HG03354 (cell line): ENCODE results near the gene KIAA1210.

Experiments used
- ATAC-seq: cut with Tn5 transposase; IDR thresholded peaks from one replicate; pipeline ENCODE4 v1.9.1; 2021; ENCODE audit warnings: mild to moderate bottlenecking; ENCODE audit not compliant: unreplicated experiment, poor library complexity, severe bottlenecking

KIAA1210 gene

DNA sequence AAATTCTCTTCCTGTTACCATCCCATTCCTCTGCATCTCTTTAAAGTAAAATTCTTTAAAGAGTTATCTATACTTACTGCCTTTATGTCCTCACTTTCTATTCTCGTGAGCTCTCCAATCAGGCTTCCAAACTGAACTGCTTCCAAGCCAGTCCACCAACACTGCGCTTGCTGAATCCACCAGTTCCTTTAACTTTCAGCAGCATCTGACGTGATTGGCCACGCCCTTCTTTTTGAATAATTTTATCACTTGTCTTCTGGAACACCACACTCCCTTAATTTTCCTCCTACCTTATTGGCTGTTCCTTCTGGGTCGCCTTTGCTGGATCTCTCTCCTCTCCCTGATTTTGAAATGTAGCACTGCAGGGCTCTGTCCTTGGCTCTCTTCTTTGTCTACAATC, at the start of gene KIAA1210:
Gene KIAA1210 (minus strand): TSS at position 163 of the 400 bp plus-strand sequence. CDS start 4,170 bp downstream, outside the sequence.
- ATAC-seq: no peak

DNA sequence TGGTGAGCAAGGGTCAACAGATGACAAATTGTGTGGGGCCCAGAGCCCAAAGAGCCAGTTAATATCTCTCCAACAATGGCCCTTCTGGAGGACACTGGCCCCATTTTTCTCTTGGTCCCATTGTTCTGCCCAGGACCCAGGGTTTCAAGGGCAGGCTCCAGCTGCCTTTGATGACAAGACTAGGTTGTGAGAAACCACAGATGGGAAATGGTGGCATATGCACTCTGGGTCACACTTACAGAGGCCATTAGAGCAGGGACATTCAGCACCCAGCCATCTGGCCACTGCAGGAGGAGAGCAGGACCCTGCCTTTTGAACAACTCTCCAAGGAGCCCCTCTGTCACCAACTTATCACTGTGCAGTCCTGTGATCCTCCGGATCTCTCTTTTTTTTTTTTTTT, 49.7 kb upstream of the KIAA1210 start:
- no peak for ATAC-seq

DNA sequence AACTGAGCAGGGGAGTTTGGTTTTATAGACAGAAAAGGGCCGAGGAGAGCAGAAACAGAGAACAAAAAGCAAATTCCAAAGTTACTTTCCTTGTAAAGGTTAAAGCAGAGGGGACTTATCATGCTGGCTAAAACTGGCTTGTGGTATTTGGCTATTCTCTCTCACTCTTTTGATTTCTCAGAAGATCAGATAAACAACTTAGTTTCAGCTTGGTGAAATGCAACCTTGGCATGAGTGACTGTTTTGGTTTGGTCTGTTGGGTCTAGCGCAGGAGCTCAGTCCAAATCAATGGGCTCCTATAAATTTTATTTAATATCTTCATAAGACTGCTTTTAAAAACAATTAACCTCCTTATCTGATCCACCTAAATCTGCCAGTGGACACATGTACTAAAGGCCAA, 47.3 kb upstream of the KIAA1210 start:
- no peak for ATAC-seq

DNA sequence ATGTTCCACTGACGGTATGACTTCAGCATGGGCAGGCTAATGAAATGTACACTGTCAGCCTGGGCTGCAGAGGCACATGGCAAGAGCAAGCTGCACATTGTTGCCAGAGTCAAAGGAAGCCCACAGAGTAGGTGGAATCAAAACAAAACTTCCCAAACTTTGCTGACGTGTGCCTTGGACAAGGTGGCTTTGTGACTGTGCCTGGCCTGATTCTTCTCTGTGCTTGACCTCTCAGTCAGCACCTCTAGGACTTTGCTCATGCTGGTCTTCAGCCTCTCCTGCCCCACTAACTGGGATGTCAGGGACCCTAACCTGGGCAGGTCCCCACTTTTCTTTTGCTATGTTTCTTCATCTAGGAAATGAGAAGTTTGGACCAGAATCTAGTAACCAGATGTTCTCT, 40.5 kb upstream of the KIAA1210 start:
- ATAC-seq: no peak

DNA sequence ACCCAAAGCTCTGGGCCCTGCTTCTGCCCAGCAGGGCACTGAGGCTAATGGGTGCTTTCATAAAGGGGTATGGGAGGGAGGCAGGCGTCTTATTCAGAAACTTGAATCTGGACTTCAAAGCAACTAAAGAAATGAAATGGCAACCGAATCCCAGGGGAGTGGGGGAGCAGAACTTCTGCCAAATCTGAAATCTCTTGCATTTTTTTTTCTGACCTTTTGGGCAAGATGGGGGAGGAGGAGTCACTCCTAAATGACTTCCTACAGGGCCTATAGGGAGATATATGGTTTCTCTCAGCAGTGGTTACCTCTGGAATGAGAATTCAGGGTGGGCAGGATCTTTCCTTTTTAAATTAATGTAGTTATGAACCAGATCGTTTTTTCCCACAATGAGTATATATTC, 30.6 kb upstream of the KIAA1210 start:
- ATAC-seq: no peak

DNA sequence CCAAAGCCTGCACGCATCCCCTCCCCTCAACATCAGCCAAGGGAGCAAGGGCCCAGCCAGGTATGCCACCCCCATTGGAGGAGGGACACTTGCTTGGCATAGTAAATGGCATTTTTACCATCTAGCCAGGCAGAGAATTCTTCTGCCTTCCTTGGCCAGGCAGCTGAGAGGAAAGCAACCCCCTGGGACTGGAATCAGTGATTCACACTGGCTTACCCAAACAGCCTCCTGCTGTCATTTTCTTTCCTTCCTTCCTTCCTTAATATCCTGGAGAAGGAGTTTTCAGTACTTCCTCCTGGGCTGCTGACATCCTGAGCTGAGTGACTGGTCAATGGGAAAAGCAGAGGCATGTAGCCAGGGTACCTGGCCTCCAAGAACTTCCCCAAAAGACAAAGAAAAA, 28.6 kb upstream of the KIAA1210 start:
- no peak for ATAC-seq

DNA sequence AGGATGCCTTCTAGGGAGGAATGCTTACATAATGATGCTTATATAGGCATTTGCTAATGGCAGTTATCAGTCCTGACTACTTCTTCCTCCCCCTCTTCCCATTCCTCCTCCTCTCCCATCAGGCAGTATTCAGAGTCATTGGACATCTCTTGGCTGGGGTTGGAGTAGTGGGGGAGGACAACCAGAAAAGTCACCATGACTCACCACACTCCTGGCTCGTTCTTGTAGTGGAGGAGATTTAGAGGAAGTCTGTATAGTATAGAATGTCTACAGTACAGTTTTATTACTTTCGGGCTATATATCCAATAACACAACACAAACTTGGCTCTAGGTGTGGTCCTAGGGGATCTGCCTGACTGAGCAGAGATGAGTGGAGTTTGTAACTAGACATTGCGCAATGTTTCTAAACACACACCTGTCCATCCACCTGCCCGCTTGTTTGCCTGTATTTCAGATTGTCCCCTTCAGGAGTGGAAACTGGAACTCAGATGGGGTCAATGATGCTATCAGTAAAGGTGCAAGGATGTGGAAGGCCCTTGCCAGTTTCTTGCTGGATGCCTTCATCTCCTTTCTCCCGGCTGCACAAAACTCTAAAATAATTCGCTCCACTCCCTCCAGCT, 27.9 kb upstream of the KIAA1210 start:
- ATAC-seq: no peak

DNA sequence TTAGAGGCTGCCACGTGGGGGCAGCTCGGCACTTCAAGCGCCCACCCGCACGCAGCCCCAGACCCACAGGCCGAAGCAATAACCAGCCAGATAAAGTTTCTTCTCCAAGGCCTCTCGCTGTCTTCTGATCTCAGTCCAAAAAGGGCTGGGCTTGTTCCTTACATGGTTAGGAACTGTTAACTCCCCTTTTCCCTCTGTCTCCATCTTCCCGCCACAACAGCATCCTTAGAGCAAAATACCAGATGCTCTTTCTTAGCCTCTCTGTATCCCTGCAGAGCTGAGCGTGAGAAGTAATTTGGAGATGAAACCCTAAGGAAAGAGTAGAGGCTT, 23.4 kb upstream of the KIAA1210 start:
- no peak for ATAC-seq

DNA sequence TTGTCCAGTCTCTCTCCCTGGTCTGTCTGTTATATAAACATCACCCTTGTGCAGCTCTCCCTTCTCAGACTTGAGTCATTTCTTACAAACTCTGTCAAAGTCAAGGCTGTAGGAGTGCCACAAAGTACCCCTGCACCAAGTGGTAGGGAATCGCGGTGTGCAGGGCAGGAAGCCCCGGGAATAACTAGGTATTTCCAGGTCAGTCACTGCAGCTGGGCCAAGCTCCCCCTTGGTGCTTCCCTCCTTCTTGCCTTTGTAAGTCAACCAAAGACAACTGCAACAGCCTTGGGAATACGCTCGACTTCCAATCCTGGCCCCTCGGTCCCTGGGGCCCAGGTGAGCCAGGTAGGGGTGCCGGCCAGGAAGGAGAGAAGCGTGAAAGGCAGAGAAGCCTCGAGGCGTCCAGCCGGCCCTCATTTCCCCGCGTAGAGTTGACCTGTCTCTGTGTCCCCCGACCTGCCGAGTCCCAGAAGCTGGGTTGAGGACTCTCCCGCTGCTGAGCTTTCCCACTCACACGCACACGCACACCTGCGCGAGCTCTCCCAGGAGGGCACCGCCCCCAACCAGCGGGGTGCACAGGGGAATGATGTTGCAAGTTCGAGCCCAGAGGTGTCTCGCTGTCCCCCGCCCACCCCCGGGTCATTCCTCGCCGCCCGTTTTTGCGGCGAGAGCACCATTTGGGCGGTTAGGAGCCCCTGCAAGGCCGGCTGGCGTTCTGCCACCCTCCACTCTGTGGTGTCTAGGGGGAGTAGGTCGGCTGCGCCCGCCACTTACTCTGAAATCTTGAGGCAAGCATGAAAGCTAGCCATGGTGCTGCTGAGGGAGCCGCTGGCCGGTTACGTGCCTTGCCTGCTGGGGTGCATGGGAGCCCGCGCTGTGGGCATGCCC, 22.8 kb upstream of the KIAA1210 start:
- ATAC-seq: no peak

DNA sequence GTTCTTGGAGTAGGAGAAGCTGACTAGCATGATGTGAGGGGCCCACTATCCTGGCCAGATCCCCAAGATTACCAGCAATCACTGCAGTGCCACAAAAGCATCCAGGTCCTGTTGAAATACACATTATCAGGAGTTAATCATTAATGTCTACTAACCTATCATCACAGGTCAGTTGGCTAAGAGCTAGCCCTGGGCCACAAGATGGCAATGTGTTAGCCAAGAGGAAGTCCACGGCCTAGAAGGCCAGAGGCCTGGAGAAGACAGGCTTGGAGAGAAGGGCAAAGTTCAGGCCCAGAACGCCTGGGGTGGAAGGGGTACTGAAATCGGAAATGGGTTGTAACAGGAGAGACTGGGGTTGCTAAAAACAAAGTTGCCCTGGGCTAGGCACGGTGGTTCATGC, 19.9 kb upstream of the KIAA1210 start:
- ATAC-seq: no peak

DNA sequence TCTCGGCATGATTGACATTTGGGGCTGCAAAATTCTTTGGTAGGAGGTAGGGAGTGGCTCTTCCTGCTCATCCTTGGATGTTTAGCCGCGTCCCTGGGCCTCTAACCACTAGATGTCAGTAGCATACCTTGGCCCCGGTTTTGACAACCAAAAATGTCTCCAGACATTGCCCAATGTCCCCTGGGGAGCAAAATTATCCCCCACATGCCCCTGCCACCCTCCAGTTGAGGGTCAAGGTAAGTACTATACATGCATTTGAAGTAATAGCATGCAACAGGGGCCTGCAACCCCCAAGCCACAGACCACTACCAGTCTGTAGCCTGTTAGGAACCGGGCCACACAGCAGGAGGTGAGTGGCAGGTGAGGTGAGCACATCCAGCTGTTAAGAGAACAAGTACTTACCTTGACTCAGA, 17.6 kb upstream of the KIAA1210 start:
- ATAC-seq: no peak

DNA sequence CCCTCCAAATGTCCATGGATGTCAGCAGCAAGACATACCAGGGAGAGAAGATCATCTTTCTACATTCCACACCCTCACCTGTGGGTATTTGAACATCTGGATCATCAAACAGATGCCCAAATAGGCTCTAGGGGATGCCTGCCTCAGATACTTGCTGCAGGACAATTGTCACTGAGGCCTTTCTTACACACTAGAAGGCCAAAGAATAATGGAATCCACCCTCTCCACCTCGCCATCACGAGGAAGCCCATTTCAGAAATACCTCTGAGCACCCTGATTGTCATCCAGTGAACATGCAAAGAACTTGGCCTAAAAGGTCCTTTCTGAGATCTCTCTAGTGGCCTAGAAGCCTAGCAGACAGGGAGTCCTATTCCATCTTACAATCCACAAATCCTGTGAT, 6.9 kb upstream of the KIAA1210 start:
- no peak for ATAC-seq

DNA sequence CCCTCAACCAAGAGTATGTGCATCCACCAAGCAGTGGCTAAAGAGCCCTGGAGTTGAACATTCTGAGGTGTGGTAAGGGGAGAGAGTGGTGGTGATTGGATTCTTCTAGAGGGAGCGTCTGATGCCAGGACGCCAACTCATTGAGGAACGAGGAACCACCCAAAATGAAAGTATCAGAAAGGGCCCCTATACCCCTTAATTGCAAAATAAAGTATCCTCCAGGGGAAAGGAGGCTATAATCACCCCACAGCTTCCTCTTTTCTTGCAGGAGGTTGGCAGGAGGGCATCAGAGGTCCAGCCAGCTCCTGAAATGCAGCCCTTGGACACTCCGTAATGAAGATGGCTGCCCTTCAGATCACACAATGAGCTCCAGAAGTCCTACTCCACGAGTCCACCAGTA, 5.3 kb upstream of the KIAA1210 start:
- ATAC-seq: no peak

DNA sequence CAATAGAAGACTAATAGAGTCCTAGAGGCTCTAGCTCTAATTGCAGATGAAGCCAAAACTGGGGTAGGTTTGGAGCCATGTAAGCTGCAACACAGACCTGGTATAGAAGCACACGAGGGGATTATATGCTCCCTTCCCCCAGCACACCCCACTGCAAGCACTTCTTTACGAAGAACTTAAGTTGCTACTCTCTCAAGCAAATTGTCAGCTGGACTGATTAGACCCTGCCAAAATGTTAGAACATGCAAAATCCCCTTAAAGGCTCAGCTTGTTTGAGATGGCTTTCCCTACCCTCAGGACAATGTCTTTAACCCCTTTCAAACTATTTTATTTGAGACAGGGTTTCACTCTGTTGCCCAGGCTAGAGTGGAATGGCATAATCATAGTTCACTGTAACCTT, 4.7 kb upstream of the KIAA1210 start:
- no peak for ATAC-seq

DNA sequence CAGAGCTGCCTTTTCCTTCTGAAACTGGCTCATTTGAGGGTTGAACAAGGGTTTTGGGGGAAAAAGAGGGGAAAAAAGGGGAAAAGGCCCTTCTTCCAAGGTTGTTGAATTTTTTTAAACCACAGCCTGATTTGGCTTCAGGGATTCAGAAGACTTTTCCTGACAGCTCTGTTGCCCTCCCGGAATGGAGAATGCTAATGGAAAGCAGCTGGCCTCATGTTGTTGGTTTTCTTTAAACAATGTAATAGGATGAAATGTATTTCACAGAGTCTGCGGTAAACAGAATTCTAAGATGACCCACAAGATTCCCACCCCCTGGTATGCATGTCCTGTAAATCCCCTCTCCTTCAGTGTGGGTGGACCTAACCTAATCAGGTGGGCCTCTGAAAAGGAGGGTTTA, 3.3 kb upstream of the KIAA1210 start:
- ATAC-seq: no peak

DNA sequence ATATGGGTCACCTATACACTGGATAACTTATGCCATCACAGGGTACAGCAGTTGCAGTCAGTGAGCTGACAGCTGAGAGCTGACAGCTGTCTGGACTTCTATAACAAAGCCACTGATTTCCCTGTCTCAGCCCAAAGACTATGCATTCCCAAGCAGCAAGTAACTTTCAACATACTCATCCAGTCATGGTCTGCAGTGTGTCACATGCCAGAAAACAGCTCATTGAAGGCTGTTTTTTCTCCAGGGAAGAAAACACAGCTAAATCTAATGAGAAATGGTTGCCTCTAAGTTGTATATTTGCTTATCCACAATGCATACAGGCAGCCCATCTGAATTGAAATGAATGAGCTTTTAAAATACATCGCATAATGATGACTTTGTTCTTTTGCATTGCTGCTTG, 6.3 kb downstream of the KIAA1210 start:
- no peak for ATAC-seq

DNA sequence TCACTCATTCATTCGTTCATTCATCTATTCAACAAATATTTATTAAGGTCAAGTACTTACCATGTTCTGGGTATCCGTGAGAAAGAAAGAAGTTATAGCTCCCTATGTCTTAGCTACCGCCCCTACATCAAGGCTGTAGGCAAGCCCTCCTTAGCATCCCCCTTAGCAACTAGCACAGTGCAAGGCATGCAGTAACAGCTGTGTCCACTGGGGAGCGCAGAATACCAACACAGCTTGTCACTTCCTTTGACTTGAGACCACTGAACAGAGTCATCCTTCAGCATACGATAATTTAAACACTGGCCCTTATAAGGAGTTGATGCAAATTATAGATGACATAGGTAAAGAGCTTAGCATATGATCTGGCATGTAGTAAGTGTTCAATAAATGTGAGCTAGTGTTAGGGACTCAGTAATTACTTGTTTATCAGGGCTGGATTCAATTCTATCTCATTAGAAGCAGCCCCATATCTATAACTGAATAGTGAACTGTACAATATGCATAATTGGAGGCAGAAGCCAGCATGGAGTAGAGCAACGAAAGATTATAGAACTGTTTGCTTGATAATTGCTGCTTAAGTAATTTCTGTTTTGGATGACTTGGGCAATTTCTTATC, 8.7 kb downstream of the KIAA1210 start:
- ATAC-seq: peak; percentile 98

DNA sequence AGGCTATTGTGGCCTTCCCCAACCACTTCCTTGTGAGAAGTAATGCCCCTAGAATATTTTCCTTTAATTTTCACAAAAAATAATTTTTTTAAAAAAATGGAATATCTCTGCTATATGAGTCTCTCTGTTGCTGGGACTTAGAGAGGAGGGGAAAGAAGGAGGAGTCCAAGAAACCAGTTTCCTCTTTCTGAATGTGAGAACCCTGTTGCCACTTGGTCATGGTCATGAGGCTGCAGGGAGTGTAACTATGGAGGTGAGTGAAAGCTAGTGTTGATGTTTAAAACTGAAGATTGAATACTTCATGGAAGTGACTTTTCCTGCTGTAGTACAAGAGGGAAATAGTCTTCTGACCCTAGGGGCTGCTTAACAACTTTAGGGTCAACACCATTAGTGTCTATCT, 20.4 kb downstream of the KIAA1210 start:
- no peak for ATAC-seq

DNA sequence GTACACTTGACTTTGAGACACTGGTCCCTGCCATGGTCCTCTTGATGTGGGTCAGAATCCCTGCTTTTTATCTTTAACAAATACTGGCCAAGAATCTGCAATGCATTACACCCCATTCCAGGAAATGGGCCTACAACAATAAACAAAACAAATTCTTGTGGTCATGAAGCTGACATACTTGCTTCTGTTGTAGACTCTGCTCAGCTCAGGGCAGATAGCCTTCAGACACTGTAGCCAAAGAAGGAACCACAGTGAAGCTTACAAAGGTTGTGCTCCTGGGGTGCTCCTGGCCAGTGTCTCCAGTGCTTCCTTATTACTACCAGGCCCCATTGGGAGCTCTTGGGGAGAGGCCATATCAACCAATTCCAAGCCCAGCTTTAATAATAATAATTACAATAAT, 21.8 kb downstream of the KIAA1210 start:
- ATAC-seq: no peak

DNA sequence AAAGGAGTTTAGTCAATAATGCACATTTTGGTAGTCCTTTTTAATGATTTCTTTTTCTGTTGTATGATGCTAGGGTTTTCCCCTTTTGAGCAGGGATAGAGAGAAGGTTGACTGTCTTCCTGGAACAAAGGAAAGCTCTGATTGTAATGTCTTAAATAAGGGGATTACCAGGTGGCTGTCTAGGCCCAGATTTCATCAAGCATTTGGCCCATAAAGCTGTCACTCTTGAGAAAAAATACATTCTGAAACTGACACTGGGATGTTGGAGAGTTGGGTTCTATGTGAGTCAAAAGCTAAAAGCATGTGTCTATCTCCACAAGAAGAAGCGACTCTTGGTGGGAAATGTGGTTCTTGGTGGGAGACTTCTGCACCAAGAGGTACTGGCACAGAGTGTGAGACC, 26.4 kb downstream of the KIAA1210 start:
- ATAC-seq: no peak

DNA sequence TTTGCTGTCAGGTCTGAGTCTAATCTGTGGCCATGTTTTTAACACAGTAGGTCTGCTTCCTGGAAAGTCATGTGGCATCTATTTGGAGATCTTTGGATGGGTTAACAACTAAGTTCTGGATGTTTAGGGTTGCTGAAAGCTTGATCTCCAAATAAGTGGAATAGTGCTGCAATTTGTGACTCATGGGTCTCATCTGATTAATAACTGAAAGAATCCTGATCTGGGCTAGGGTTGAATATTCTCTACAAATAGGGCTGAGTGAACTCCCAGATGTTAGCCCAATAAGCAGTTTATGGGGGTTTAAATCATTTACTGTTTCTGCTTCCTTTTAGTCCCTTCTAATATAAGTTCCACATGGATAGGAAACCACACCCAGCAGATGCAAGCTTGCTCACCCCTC, 31.7 kb downstream of the KIAA1210 start:
- no peak for ATAC-seq
